Smooth muscle cell of bladder (primary cell): ENCODE measurements around the gene PRKCD. TPM values are rescaled to one million over a fixed set of nuclear protein-coding genes. Genes with fewer than 3 reads are reported as not detected.

Source experiments
- total RNA-seq: library from RNA; depleted of rRNA; stranded (reverse); fragments of >200 nt; gene quantifications from 2 replicates; pipeline ENCODE4 v1.2.3, GENCODE V29; 2014

Gene PRKCD
- total RNA-seq = 1.6 and 2.2 TPM in 2 replicates

DNA sequence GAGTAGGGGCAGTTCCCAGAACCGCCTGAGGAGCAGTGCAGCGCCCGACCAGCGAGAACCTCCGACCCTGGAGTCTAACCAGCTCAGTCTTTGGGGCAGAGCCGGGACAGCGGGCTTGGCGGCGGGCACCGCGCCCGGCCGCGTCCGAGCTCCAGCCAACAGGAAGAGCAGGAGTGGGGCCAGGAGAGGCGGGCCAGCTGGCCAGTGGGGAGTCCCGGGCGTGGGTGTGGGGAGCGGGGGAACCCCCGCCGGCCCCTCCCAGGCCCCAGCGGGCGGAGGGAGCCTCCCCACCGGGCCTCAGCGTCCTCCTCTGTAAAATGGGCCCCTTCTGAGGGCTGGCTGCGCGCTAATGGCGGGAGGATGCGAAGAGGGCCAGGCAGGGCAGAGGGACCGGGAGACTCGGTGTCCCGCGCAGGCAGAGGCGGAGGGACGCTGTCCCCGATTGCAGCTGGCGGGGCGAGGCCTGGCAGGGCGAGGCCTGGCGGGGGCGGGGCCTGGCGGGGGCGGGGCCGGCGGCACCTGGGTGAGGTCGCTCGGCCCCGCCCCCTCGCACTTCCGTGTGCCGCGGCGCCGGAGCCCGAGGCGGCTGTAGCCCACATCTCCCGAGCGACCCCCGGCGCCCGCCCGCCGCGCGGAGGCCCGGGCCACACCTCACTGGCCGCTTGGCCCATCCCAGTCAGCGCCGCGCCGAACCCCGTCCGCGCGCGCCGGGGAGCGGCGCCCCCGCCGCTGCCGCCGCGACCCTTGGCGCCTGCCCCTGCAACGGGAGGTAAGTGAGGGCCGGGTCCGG, at the start of gene PRKCD:
Gene PRKCD (plus strand): TSS at position 550 of the 790 bp plus-strand sequence. CDS start 17,214 bp downstream, outside the sequence.

DNA sequence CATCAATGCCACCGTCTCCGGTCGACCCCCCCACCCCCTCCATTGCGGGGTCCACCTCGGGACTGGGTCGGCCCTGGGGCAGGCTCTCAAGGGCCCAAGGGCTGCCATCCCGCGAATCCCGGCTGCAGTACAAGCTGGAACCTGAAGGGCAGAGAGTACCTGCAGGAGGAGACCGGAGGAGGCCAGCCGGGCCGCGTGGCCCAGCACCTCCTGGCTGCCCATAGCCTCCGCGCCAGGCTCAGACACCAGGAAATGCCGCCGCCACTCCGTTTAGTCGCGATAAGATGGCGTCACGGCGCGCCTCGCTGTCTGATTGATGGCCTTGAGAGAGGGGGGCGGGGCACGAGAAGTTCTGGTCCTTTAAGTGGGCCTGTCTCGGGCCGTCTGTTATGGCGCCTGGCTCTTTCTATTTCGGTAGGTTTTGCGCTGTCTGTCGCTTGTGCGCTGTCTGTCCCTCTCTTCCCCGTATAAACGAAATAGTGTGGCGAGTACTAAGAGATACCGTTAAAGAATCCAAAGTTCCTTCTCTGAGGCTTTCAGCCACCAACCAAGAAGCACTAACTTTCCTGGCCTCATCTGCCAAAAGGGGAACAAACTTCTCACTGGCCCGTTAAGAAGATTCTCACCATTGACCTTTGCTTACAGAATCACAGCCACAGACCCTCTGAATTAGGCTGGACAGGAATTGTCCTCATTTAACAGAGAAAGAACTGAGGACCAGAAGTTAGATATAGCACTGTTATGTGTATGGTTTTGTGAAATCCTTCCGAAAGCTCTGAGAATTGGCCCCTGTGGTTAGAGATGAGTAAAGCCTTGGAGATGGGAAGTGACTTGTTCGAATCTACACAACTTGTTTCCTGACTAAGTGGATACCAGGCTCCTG, 30.6 kb upstream of the PRKCD start, which contains the start of gene RFT1:
Gene RFT1 (minus strand): TSS at position 257 of the 883 bp plus-strand sequence. CDS start 35 bp downstream, at position 222.

Other genes starting within 250 kb of the PRKCD start
- gene SFMBT1, start 115.1 kb upstream of the PRKCD start, total RNA-seq = 4.7 and 6.7 TPM in 2 replicates
- 8.0 and 13.1 TPM in 2 replicates for gene RFT1, start 30.8 kb upstream of the PRKCD start, total RNA-seq
- gene TKT, start 94.8 kb downstream of the PRKCD start, total RNA-seq = 545 and 567 TPM in 2 replicates
- 7.5 and 8.8 TPM in 2 replicates for gene DCP1A, start 186.3 kb downstream of the PRKCD start, total RNA-seq